Measurements from ENCODE around the gene MBOAT2.

GRCh38 chr2:8833853-8834252, 169.6 kb downstream of the MBOAT2 start:
- no peak for TF ChIP-seq POLR2A (IDR thresholded peaks at IDR 0.05)
- no peak for TF ChIP-seq CTCF (IDR thresholded peaks at IDR 0.05)
